HL-60/S4 treated with retinoic acid at 250 ng/mL for 4 days and 3 days (cell line): ENCODE measurements around the gene BNC2.

Experiments used
- in situ Hi-C: fragments of 300-500 bp; cut with MboI; formaldehyde crosslinking; loops from 2 replicates; pipeline ENCODE4 v1.7.0; 2022; ENCODE audit warnings: low sequenced_read_pairs

Gene BNC2

DNA sequence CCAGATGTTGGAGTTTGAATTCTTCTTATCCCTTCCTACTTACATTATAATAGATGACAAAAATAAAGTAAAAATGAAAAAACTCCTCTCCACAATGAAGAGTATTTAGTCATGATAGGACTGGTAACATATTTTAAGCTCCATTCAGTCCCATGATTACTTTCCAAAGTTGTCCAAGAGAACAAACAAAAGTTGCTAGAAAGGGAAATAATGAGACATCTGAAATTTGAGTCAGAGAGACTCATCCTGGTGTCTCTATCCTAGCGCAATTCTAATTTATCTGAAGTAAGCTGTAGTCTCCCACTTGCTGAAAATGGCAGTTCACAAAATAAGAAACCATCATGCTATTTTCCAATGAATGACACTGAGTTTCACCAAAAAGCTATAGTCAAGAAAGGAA, 152.2 kb downstream of the BNC2 start:
- in situ Hi-C loops = no loop called here

DNA sequence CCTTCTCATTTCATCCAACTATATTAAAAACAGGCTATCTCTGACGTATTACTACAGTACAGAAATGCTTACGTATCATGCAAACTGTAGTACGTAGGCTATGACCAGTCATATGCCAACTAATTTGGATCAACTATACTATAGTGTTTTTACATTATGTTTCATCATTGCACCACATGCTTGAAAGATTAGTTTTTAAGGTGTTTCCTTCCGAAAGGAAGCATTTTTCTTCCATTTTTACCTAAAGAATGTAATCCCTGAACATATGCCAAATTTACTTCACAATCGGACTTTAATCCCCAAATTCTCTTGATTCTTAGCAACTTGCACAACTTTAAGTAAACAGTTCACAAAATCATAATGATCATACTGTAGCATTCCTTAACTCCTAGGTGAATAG, 153.9 kb downstream of the BNC2 start:
- in situ Hi-C loops = no loop called here

DNA sequence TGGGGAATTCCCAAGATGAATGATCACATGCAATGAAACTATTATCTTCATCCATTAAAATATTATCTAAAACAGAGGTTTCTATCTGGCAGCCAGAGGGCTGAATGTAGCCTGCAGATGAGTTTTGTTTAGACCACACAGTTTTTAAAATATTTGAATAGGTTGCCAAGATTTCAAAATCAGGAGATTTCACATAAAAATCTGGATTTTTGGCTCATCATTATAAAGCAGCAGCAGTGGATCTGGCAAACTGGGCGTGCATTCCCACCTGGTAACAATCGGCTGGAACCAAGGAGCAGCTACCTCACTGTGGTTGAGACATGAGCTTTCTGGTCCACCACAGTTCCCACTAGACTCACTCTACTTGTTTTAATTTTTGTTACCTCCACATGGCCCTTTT, 155.1 kb downstream of the BNC2 start:
- in situ Hi-C loops = no loop called here

DNA sequence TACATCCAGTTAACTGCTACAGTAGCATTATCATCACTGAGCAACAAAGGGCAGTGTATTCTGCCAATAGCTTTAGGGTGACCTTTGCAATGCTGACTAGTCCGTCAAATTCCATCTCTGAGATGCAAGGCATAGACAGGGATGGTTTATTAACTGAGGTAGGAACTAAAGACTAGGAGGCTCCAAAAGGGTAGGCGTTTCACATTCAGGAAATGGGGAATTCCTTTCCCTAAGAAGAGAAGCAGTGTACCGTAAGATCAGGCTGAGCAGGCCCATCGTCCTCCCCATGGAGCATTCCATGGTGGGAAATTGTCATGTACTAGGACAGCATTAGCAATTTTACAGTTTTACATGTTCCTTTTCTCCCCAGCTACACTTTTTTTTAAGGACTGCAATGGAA, 157.7 kb downstream of the BNC2 start:
- in situ Hi-C loops = no loop called here

DNA sequence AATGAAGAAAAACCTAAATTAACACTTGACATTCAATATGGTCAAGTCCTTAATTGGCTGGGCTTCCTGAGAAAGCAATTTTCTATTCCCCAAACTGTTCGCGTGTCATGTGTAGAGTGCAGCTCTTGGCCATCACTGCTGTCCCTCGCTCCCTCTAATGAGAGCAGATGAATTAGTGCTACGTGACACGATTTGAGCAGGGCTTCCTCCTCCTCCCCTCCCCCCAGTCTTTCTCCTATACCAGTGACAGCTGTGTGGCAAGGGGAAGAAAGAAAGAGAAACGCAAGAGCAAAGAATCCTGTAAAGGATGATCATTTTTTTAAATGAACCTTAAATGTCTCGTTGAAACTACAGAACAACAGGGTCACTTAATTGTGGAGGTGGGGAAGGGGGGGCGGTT, 159.6 kb downstream of the BNC2 start:
- in situ Hi-C loops = no loop called here

DNA sequence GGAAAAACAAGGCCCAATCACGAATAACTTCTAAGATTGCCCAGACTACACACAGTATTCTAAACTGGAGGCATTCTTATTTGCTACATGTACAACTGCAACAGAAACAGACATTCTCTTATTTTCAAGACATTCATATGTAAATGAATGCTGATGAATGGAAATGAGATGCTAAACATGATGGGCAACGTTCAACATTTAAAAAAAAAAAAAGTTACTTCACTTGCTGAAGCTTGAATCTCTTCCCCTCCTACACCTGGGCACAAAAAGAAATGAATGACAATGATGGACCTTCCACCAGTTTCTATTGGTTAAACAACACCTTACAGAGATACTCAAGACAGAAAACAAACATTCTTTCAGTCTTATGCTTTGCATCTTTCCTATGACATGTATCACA, 160.5 kb downstream of the BNC2 start:
- in situ Hi-C loops = no loop called here

DNA sequence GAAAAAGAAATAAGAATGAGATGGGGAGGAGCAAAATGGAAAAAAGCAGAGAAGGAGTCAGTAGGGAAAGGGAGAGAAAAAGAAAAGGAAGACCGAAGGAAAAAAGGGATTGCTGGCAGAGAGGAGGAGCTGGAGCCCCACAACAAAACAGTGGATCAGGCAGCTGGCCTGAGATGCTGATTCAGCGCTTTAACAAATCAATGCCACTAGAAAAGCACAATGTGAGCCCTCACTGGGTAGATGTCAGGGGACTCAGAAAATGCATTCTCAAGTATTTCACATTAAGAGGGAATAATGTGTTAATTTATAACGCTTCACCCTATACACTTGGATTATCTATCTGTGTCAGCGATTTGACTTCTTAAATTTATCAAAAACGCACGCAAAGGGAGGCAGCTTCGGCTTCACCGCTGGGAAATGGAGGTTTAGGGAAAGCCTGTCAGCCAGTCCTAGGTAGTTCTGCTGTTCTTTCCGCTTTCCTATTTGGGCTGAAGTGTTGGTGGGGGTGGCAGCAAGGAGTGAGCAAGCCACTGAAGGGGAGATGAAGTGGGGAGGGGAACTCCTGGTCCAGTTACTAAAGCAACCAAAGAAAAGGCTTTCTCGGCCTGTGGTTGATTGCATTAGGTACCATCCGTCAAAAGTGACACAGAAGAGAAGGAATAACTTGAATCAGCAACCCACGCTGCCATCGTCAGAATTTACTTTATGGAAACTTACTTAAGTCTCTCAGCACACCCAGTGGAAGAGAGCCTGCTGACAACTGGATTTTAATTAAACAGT, 161.6 kb downstream of the BNC2 start:
- in situ Hi-C loops = no loop called here

DNA sequence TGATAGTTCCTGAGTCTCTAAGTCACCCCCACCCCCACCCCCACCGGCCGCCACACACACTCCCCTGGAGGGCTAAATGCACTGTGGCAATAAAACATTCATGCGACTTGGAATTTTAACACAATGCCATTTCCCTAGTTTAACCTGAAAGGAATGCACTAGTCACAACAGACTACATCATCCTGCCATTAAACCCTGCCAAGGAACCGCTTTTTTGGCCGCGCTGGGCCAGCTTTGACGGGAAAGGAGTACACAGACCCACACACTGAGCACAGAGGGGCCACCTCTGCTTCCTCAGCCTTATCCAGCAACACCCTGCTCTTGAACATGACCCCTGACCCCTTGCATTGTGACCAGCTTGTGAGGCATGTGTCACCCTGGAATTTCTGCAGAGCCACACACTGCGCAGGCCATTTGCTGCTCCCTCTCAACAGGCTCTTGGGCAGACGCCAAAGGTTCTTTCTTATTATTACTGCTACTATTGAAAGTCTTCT, 165.3 kb downstream of the BNC2 start:
- in situ Hi-C loops = no loop called here

DNA sequence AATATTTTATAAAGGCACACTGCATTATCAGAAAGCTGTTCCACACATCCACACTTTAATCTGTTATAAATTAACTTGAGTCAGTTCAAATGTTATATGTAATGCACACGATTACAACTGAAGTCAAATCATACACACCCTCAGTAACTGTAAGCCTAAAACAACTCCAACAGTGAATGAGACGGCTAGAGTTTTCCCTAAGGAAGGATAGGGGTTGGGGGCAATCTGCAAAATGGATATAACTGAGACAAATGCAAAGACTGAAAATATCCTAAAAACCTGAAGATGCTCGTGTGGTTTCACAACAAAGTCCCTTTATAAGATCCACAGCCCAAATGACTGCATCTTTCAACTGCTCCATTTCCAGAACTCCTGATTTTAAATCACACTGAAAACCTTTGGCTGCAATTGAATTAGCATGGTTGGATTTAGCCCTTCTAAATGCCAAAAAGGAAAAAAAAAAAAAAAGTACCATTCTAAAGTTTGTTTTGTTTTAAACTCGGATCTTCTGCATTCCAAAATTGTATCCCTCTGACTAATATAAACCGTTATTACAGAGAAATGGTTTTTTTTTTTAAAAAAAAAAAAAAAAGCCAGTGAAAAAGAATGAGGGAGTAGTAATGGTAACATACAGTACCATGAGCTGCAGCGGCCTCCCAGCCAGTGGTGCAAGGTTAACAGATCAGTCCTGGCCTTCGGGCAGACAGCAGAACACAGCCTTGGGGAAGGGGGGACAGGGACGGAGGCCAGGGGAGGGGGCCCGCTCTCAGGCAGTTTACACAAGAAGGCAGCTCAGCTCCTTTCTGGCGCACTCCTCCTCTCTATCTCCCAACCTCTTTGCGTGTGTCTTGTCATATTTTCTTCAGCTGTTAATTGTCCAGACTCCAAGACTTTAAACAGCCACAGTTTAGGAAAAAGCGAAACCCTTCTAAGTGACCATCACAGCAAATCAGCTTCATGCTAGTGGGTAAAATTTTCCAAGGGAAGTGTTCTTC, 166.1 kb downstream of the BNC2 start:
- in situ Hi-C loops = no loop called here

DNA sequence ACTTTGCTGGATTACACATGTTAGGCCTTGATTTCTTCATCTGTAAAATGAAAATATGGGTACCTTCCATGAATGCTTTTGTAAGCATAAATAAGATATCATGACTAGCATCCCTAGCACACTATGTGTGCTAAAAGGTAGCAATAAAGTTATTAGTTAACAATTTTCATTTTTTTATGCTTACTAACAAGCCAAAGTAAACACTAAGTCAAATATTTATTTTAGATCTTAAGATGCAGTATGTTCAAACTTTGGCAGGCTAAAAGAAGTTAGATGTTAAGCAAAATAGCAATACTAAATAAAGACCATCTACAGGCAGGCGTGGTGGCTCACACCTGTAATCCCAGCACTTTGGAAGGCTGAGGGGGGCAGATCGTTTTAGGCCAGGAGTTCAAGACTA, 169.1 kb downstream of the BNC2 start:
- in situ Hi-C loops = no loop called here

DNA sequence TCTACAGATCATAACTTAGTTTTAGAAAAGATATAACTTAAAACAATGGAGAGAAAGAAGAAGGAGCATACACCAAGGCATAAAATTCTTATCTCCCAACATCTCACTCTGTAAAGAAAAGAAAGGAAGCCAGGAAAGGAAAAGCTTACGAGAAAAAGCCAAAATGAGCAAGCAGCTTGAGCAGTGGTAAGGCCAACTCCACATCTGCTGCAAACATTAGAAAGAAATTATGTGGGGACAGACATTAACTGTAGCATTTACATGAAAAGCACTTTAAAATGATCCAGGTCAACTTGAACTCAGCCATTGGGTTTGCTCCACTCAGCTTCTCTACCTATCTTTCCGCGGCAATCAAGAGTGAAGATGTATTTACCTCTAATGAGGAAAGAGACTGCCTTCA, 176.9 kb downstream of the BNC2 start:
- in situ Hi-C loops = no loop called here

DNA sequence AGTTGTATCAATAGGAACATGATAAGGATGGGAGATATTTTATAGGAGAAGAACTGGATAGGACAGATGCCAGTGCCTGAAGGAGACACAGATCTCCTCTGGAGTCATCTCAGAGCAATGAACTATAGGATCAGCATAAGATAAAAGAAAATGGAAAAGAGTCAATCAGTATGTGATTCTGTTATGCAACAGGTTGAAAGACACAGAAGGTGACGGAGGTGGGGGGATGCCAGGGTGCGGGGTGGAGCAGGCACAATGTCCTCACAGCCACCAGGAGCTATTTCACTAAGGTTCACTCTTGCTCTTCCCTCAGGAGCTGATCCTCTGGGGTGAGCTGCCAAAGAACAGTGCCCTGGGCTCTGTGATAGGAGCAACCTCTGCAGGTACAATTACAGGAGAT, 179.8 kb downstream of the BNC2 start:
- in situ Hi-C loops = no loop called here

DNA sequence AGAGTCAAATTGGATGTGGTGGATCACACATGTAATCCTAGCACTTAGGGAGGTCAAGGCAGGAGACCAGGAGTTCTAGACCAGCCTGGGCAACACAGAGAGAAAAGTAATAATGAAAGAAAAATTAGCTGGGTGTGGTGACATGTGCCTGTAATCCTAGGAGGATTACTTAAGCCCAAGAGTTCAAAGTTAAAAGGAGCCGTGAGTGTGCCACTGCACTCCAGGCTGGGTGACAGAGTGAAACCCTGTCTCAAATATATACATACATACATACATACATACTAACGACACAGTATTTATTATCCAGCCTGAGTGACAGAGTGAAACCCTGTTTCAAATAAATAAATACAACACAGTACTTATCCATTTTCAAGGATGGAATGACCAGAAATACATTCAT, 180.3 kb downstream of the BNC2 start:
- in situ Hi-C loops = no loop called here

DNA sequence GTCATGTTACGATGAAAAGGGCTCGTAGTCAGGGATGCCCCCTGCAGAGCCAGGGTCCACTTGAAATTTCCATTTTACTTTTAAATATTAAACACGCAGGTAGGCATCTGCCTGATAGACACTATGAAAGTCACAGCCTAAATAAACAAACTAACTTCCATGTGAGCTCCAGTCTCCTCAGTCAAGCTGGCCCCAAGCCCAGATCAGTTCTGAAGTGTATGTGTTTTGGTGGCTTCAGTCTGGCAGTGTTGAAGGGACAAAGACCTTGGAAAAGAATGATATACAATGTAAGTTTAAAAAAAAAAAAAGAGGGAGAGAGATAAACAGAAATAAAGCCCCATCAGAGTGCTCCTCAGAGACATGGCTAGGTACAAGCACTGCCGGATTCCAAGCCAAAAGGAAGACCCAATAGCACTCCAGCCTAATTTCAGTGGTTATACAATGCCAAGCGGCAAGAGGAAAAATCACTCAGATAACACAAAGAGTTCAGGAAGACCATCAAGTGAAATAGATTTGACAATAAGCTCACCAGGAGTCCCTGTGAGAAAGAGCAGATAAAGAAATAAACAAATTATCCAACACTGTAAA, 181.0 kb downstream of the BNC2 start:
- in situ Hi-C loops = no loop called here

DNA sequence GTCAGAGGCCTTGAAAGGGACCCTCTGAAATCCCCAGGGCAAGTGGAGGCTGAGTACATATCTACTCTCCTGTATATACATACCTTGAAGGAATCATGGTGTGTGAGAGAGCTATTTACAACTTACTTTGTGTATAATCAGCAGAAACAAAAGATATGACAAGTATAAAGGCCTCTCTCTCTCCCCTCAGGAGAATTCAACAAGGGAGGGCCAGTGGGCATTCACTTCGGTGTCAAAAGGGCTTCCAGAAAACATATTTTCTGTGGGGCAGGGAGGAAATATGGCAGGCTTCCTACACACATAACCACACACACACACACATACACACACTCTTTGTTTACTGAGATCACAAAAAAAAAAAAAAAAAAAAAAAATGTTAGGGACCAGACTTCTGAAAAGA, 181.7 kb downstream of the BNC2 start:
- in situ Hi-C loops = no loop called here

DNA sequence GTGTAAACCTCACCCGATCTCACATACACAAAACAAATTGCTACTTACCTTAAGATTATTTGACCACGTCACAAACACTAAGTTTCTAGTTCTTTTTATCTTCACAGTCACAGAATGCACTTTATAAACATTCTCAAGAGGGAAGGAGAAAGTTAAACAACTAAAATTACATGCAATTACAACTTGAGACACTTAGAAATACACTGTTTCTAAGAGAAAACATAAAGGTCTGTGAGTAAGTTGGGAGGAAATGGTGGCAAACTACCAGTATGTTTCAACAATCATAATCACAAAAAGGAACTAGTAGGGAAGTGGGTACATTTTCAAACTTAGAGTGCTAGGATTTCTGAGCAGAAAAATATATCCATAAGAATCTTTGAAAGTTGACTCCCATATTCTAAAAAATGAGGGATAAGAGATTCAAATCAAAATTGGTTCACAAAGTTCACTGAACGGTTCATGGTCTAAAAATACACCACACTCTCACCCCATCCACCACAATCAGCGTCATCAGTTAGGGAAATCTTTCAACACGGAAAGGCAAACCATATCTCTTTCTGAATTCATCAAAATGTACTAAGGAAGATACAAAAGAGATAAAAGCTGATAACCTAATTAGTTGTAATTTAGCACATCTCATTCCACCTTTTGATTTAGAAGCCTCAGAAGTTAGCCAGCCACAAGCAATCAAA, 182.6 kb downstream of the BNC2 start:
- in situ Hi-C loops = no loop called here

DNA sequence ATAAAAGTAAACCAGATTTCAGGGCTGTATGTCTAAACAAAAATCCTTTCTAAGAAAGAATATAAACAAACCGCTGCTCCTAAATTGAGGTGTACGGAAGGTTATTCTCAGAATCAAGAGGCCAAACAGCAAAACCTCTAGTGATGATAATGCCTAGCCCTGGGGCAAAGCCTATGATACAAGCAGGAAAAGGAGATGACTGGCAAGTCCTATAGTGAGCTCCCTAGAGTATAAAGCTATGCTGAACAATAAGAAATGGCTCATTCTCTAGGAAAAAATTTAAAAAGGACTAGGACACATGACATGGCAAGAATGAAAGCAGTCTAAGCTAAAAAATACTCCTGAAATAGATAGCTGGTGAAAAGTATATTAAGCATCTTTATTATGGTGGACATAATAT, 187.1 kb downstream of the BNC2 start:
- in situ Hi-C loops = no loop called here

DNA sequence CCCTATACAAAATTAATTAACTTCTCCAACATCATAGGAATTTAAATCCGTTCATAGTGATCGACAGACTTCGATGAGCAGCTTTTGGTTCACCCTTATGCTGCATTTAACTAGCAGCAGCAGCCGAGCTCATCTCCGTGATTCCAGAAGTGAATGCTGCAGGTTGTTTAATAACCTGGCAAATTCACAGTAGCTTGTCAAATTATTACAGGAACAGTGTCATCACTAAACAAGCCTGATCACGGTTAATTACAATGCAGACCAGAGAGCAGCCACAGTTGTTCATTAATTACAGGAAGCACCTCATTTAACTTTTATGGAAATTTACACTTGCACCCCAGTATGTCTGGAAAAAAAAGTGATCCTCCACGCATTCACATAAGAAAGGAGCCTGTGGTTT, 188.2 kb downstream of the BNC2 start:
- in situ Hi-C loops = no loop called here

DNA sequence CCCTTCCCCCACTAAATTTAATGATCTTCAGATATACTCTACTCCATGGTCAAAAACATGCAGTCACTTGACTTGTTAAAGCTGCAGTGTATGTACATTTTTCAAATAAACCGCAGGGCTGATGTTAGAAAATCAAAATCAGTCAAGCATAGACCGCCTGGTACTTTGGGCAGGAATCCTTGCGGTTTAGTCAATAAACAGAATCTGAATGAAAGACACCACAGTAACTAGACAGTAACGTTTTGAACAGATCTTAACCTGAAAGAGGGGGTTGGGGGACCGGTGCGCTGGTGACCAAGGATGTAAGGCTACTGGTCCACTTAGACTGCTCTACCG, 188.8 kb downstream of the BNC2 start:
- in situ Hi-C loops = no loop called here

DNA sequence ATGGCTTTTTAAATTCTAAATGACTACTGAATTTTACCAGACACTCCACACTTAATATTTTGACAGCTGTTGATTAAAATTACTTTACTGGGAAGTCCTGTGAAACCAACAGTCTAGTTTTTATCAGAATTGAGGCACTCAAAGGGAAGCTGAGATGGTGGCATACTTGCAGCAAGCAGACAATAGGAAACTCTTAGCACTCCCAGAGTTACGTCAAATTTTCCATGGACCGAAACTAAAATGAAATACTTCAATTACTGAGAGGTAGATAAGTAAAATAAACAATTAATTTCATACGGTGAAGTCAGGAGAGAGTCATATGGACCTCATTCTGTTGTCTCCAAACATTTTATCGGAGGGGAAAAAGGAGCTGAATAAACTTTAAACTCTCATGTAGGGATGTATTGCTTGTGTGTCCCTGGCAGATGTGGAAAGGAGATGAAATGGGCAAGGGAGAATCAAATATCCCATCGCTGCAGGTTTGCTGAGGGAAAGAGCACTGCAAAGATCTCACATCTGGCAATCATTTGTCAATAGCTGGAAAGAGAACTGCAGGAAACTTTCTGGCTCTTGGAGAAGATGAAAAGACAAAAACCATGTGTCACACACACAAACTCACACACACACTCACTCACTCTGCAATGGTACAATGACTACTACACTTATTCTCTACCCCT, 189.4 kb downstream of the BNC2 start:
- in situ Hi-C loops = no loop called here

DNA sequence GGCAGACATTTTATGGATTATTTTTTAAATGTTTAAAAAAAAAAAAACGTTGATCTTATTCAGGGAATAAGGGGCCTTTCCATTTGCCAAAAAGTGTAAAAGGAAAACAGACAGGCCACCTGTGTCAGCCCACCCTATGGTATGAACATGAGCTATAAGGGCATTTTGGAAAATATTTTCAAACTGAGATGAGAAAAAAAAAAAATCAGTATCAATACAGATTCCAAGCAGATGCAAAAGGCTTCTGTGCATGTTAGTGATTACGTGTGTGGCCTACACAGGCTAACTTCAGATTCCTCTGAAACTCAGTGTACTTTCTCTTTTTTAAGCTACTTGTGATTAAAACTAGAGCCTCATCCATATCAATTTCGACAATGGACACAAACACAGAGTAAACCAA, 189.9 kb downstream of the BNC2 start:
- in situ Hi-C loops = no loop called here
